Keratinocyte (primary cell): ENCODE measurements around the gene ITGAE. TPM values are rescaled to one million over a fixed set of nuclear protein-coding genes. Genes with fewer than 3 reads are reported as not detected.

Source experiments
- DNase-seq: peaks from one replicate; pipeline ENCODE4 v3.0.0-alpha.2; 2011; ENCODE audit warnings: low read depth, missing footprints, low spot score
- FAIRE-seq: peaks from 2 replicates; lab custom pipeline; 2011; peaks lifted over from hg19 to GRCh38; lab: Jason Lieb, UNC
- H2AFZ ChIP-seq: 2 replicates; pipeline ENCODE4 v1.6.0; 2012; ENCODE audit warnings: low read length, control low read depth, inconsistent platforms; ENCODE audit not compliant: control insufficient read depth
- H3K27ac ChIP-seq: 2 replicates; pipeline ENCODE4 v1.5.1; 2011; ENCODE audit warnings: low read length; ENCODE audit not compliant: control insufficient read depth, insufficient read depth
- H3K27me3 ChIP-seq: 3 replicates; pipeline ENCODE4 v1.6.0; 2011; ENCODE audit warnings: low read length; ENCODE audit not compliant: control insufficient read depth, insufficient read depth; ENCODE audit errors: extremely low read depth
- H3K36me3 ChIP-seq, 2 experiments: 2 replicates in 1 of 2; 3 replicates in 1 of 2; pipeline ENCODE4 v1.5.1; 2011; ENCODE audit warnings: low read length in 2 of 2, mild to moderate bottlenecking in 1 of 2; ENCODE audit not compliant: control insufficient read depth in 2 of 2, insufficient read depth in 2 of 2; ENCODE audit errors: extremely low read depth in 1 of 2
- H3K4me1 ChIP-seq: 3 replicates; pipeline ENCODE4 v1.5.1; 2011; ENCODE audit warnings: low read length; ENCODE audit not compliant: control insufficient read depth, insufficient read depth; ENCODE audit errors: extremely low read depth
- H3K4me2 ChIP-seq: 3 replicates; pipeline ENCODE4 v1.6.0; 2011; ENCODE audit warnings: low read depth, low read length; ENCODE audit not compliant: control insufficient read depth, insufficient read depth; ENCODE audit errors: extremely low read depth
- H3K4me3 ChIP-seq, 3 experiments: fragments of 200-600 bp in 1 of 3; sonication (generic) in 1 of 3; 2 replicates in 2 of 3; 3 replicates in 1 of 3; pipeline ENCODE4 v1.5.1; 2011 to 2016; ENCODE audit warnings: low read length in 3 of 3, mild to moderate bottlenecking in 3 of 3, control low read depth in 2 of 3, inconsistent platforms in 1 of 3, low read depth in 1 of 3, mixed read lengths in 1 of 3, mixed run types in 1 of 3, moderate library complexity in 1 of 3; ENCODE audit not compliant: control insufficient read depth in 2 of 3, insufficient read depth in 2 of 3; ENCODE audit errors: extremely low read depth in 1 of 3
- H3K79me2 ChIP-seq: 2 replicates; pipeline ENCODE4 v1.6.0; 2012; ENCODE audit warnings: low read length; ENCODE audit not compliant: control insufficient read depth, insufficient read depth
- H3K9ac ChIP-seq: 3 replicates; pipeline ENCODE4 v1.6.0; 2011; ENCODE audit warnings: low read length; ENCODE audit not compliant: control insufficient read depth, insufficient read depth; ENCODE audit errors: extremely low read depth
- H3K9me1 ChIP-seq: 3 replicates; pipeline ENCODE4 v1.6.0; 2011; ENCODE audit warnings: low read length; ENCODE audit not compliant: control insufficient read depth, insufficient read depth; ENCODE audit errors: extremely low read depth
- H3K9me3 ChIP-seq: 2 replicates; pipeline ENCODE4 v1.5.1; 2012; ENCODE audit warnings: low read depth, low read length; ENCODE audit not compliant: control insufficient read depth
- H4K20me1 ChIP-seq: 3 replicates; pipeline ENCODE4 v1.6.0; 2011; ENCODE audit warnings: low read length; ENCODE audit not compliant: control insufficient read depth, insufficient read depth; ENCODE audit errors: extremely low read depth
- CTCF ChIP-seq, 3 experiments: IDR thresholded peaks in 1 of 3; conservative IDR thresholded peaks in 1 of 3; optimal IDR thresholded peaks in 1 of 3; 2 replicates in 2 of 3; 3 replicates in 1 of 3; pipeline versions ENCODE3 to v1.5.1; 2011; ENCODE audit warnings: low read length in 3 of 3, mild to moderate bottlenecking in 3 of 3, moderate library complexity in 2 of 3, control low read depth in 1 of 3, inconsistent platforms in 1 of 3; ENCODE audit not compliant: insufficient read depth in 2 of 3; ENCODE audit errors: extremely low read depth in 1 of 3
- EZH2 ChIP-seq: IDR thresholded peaks from one replicate; pipeline ENCODE4 v1.6.1; 2012; ENCODE audit warnings: inconsistent platforms, mild to moderate bottlenecking, low read length, moderate library complexity
- dilution Hi-C: fragments of 300-500 bp; cut with MboI; formaldehyde crosslinking; loops from one replicate; pipeline ENCODE4 v1.7.0; 2020; ENCODE audit warnings: low sequenced_read_pairs; ENCODE audit not compliant: extremely low pct_ligation_motif_present
- polyA plus RNA-seq, 5 experiments: library from polyadenylated mRNA; depleted of rRNA in 3 of 5; stranded (reverse) in 3 of 5; stranded (forward) in 1 of 5; unstranded in 1 of 5; fragments of >200 nt; gene quantifications; 1 replicate in 1 of 5; 2 replicates in 3 of 5; 3 replicates in 1 of 5; pipeline versions ENCODE4 v1.2.1 to v1.2.3, GENCODE V29; 2011 to 2012; ENCODE audit warnings: missing spikeins in 2 of 5, low read depth in 1 of 5, low replicate concordance in 1 of 5

Gene ITGAE
- polyA plus RNA-seq, 1 donor (not counting 4 experiments of a cell fraction or from before 2014, with no cell fraction given) = 66.6 TPM

DNA sequence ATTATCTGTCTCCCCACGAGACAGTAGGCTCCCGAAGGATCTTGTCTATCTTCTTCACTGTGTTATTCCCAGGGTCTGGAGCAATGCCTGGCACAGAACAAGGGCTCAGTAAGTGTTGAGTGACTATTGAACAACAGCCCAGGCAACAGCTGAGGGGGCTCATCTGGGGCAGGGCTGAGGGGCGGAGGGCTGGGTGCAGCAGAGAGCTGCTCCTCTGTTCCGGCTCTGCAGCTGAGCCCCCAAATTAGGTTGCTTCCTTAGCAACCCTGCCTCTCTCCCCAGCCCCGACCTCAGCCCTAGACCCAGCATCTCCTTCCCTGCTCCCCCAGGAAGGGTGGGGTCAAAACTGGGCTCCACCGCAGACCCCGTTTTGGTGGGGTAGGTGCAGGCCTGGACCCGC lies 32.2 kb downstream of the ITGAE start:
- H4K20me1 ChIP-seq = no peaks in the 10 kb centered on the region
- no peak overlapping the region for H3K4me2 ChIP-seq
- FAIRE-seq (no peak), DNase-seq (no peak)
- H3K27me3 ChIP-seq = no peaks in the 10 kb centered on the region
- no peak for TF ChIP-seq EZH2
- TF ChIP-seq CTCF (optimal IDR thresholded peaks at IDR 0.05 in 1 of 3, IDR thresholded peaks at IDR 0.05 in 1 of 3, conservative IDR thresholded peaks at IDR 0.05 in 1 of 3; ENCODE audit: extremely low read depth in 1 of 3, insufficient read depth in 2 of 3, low read length in 3 of 3) = no peak
- H3K27ac ChIP-seq = no peak overlapping the region
- H3K4me1 ChIP-seq = no peaks in the 10 kb centered on the region
- no peaks in the 10 kb centered on the region for H3K36me3 ChIP-seq
- H3K79me2 ChIP-seq = no peaks in the 10 kb centered on the region
- no peak overlapping the region for H3K4me3 ChIP-seq
- no peaks in the 10 kb centered on the region for H3K9me1 ChIP-seq
- dilution Hi-C loops = no loop called here
- H3K9ac ChIP-seq = no peak overlapping the region
- no peak overlapping the region for H2AFZ ChIP-seq
- H3K9me3 ChIP-seq = no peaks in the 10 kb centered on the region

DNA sequence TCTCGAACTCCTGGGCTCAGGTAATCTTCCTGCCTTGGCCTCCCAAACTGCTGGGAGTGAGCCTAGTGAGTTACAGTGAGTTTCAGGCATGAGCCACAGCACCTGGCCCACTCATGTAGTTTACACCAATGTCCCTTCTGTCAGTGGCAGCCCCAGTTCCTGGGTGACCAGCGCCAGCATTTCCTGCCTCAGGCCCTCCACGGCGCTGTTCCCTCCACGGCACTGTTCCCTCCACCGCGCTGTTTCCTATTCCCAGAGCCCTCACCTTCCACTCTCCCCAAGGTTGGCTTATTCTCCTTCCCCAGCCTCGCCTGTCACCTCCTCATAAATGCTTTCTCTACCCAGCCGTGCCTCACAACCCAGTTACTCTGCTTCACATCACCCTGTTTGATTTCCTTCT lies 32.6 kb downstream of the ITGAE start:
- H3K4me2 ChIP-seq = no peak overlapping the region
- no peaks in the 10 kb centered on the region for H3K4me1 ChIP-seq
- TF ChIP-seq CTCF (optimal IDR thresholded peaks at IDR 0.05 in 1 of 3, IDR thresholded peaks at IDR 0.05 in 1 of 3, conservative IDR thresholded peaks at IDR 0.05 in 1 of 3; ENCODE audit: extremely low read depth in 1 of 3, insufficient read depth in 2 of 3, low read length in 3 of 3) (no peak), EZH2 (no peak)
- H4K20me1 ChIP-seq = no peaks in the 10 kb centered on the region
- H3K9ac ChIP-seq = no peak overlapping the region
- no peak overlapping the region for H3K4me3 ChIP-seq
- DNase-seq = no peak
- no peaks in the 10 kb centered on the region for H3K79me2 ChIP-seq
- dilution Hi-C loops = no loop called here
- H3K27me3 ChIP-seq = no peaks in the 10 kb centered on the region
- H3K27ac ChIP-seq = no peak overlapping the region
- H2AFZ ChIP-seq = no peak overlapping the region
- no peak for FAIRE-seq
- no peaks in the 10 kb centered on the region for H3K9me1 ChIP-seq
- H3K9me3 ChIP-seq = no peaks in the 10 kb centered on the region
- H3K36me3 ChIP-seq = no peaks in the 10 kb centered on the region
